ENCODE results near the gene SCYGR5. TPM values are rescaled to one million over a fixed set of nuclear protein-coding genes. Genes with fewer than 3 reads are reported as not detected.

Gene SCYGR5
- total and polyA plus RNA-seq, 2 donors from 2014 or later = not detected

- Histone ChIP-seq H3K36me3 (ENCODE audit: control insufficient read depth in 2 of 3, insufficient read depth in 3 of 3, low read length in 3 of 3) (no peaks in the 10 kb centered on the region), H3K27ac (ENCODE audit: low read depth in 2 of 2, low read length in 2 of 2) (no peak overlapping the region), H3K9ac (ENCODE audit: low read length in 3 of 3) (no peak overlapping the region), H3K27me3 (ENCODE audit: control insufficient read depth, insufficient read depth, low read length) (no peaks in the 10 kb centered on the region), H3K4me1 (ENCODE audit: control insufficient read depth in 2 of 3, insufficient read depth in 2 of 3, low read depth in 1 of 3, low read length in 3 of 3) (no peaks in the 10 kb centered on the region), H3K4me3 (ENCODE audit: low read length in 3 of 3) (no peak overlapping the region), H3K9me3 (ENCODE audit: control insufficient read depth in 2 of 3, insufficient read depth in 1 of 3, low read length in 3 of 3) (no peaks in the 10 kb centered on the region)
- no peak for TF ChIP-seq CTCF (IDR thresholded peaks at IDR 0.05; ENCODE audit: borderline replicate concordance, extremely low read depth, insufficient read depth)
- DNase-seq (no peak), FAIRE-seq (no peak)
- intact Hi-C loops (cut with DNase I) = no loop called here
These were observed 11.3 kb downstream of the SCYGR5 start for GRCh38 chr2:227677928-227678327.

- H3K4me3 ChIP-seq (ENCODE audit: low read length in 3 of 3) = no peak overlapping the region
- no peaks in the 10 kb centered on the region for H3K36me3 ChIP-seq (ENCODE audit: control insufficient read depth in 2 of 3, insufficient read depth in 3 of 3, low read length in 3 of 3)
- no peaks in the 10 kb centered on the region for H3K4me1 ChIP-seq (ENCODE audit: control insufficient read depth in 2 of 3, insufficient read depth in 2 of 3, low read depth in 1 of 3, low read length in 3 of 3)
- no peak overlapping the region for H3K27ac ChIP-seq (ENCODE audit: low read depth in 2 of 2, low read length in 2 of 2)
- no peak for FAIRE-seq
- H3K27me3 ChIP-seq (ENCODE audit: control insufficient read depth, insufficient read depth, low read length) = no peaks in the 10 kb centered on the region
- H3K9me3 ChIP-seq (ENCODE audit: control insufficient read depth in 2 of 3, insufficient read depth in 1 of 3, low read length in 3 of 3) = no peaks in the 10 kb centered on the region
- no peak for TF ChIP-seq CTCF (IDR thresholded peaks at IDR 0.05; ENCODE audit: borderline replicate concordance, extremely low read depth, insufficient read depth)
- DNase-seq = no peak
- intact Hi-C loops (cut with DNase I) = no loop called here
- H3K9ac ChIP-seq (ENCODE audit: low read length in 3 of 3) = no peak overlapping the region
These were observed 17.7 kb downstream of the SCYGR5 start for GRCh38 chr2:227684258-227684657.

GRCh38 chr2:227687189-227687588 lies 20.6 kb downstream of the SCYGR5 start:
- H3K36me3 ChIP-seq (ENCODE audit: control insufficient read depth in 2 of 3, insufficient read depth in 3 of 3, low read length in 3 of 3) = no peaks in the 10 kb centered on the region
- no peak for FAIRE-seq
- H3K4me3 ChIP-seq (ENCODE audit: low read length in 3 of 3) = no peak overlapping the region
- H3K9ac ChIP-seq (ENCODE audit: low read length in 3 of 3) = no peak overlapping the region
- H3K27me3 ChIP-seq (ENCODE audit: control insufficient read depth, insufficient read depth, low read length) = no peaks in the 10 kb centered on the region
- intact Hi-C loops (cut with DNase I) = no loop called here
- DNase-seq = no peak
- no peaks in the 10 kb centered on the region for H3K4me1 ChIP-seq (ENCODE audit: control insufficient read depth in 2 of 3, insufficient read depth in 2 of 3, low read depth in 1 of 3, low read length in 3 of 3)
- H3K27ac ChIP-seq (ENCODE audit: low read depth in 2 of 2, low read length in 2 of 2) = no peak overlapping the region
- TF ChIP-seq CTCF (IDR thresholded peaks at IDR 0.05; ENCODE audit: borderline replicate concordance, extremely low read depth, insufficient read depth) = no peak
- H3K9me3 ChIP-seq (ENCODE audit: control insufficient read depth in 2 of 3, insufficient read depth in 1 of 3, low read length in 3 of 3) = no peaks in the 10 kb centered on the region

- Histone ChIP-seq H3K9ac (ENCODE audit: low read length in 3 of 3) (no peak overlapping the region), H3K27me3 (ENCODE audit: control insufficient read depth, insufficient read depth, low read length) (no peaks in the 10 kb centered on the region), H3K9me3 (ENCODE audit: control insufficient read depth in 2 of 3, insufficient read depth in 1 of 3, low read length in 3 of 3) (no peaks in the 10 kb centered on the region), H3K36me3 (ENCODE audit: control insufficient read depth in 2 of 3, insufficient read depth in 3 of 3, low read length in 3 of 3) (no peaks in the 10 kb centered on the region), H3K4me3 (ENCODE audit: low read length in 3 of 3) (no peak overlapping the region), H3K27ac (ENCODE audit: low read depth in 2 of 2, low read length in 2 of 2) (no peak overlapping the region), H3K4me1 (ENCODE audit: control insufficient read depth in 2 of 3, insufficient read depth in 2 of 3, low read depth in 1 of 3, low read length in 3 of 3) (no peaks in the 10 kb centered on the region)
- no peak for TF ChIP-seq CTCF (IDR thresholded peaks at IDR 0.05; ENCODE audit: borderline replicate concordance, extremely low read depth, insufficient read depth)
- FAIRE-seq (no peak), DNase-seq (no peak)
- intact Hi-C loops (cut with DNase I) = no loop called here
These were observed 30.5 kb downstream of the SCYGR5 start for GRCh38 chr2:227696990-227697679.

All from kidney (tissue), 14 donors.